ENCODE results near the gene SYMPK.
"Not testable (repeated sequence)": the region's sequence is repeated elsewhere in the genome, so short reads cannot be mapped to it uniquely, and the experiment has no call there.

Gene SYMPK

DNA sequence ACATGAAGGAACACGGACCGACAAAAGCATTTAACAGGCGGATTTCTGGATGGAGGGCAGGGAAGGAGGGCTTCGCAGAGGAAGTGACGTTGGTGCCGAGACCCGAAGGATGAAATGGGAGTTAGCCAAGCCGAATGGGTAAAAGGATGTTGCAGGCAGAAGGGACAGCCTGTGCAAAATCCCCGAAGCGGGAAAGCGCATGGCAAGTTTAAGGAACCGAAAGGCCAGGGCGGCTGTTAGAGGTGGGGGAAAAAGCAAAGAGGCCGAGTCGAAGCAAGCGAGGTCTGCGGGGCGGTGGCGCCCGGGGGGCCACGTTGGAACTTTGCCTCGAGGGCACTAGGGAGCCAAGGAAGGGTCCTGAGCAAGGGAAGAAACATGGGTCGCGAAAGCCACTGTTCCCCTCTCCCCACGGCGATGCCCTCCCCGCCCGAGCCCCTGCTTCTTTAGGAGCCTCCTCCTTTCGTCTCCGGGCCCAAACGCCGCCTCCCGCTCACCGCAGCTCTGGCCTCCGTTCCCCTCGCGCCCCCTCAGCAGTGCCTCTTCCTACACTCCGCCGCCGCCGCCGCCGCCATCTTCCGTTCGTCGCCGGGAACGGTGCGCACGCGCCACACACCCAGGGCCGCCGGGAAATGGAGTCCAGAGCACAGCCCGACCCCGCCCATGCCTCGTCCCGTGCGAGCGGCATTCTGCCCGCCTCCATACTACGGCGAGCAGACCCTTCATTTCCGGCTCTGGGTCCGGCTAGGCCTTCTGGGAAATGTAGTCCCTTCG lies at the start of gene SYMPK:
Gene SYMPK (minus strand): TSS at position 584 of the 771 bp plus-strand sequence. CDS start 8,652 bp downstream, outside the sequence.
- peak; percentile 99 for DNase-seq

DNA sequence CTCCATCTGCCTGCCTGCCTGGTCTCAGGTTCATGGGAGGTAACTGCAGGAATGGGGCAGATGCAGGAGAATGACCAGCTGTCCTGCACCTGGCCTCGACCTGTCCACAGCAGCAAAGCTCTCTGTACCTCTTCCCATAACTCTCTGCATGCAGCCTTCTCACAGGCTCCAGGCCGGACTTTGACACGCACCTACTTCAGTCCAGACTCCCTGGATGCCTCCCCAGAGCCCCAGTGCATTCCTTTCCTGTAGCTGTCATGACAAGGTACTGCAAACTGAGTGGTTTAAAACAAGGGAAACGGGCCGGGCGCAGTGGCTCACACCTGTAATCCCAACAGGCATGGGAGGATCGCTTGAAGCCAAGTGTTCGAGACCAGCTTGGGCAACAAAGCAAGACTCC lies 48.3 kb upstream of the SYMPK start:
- DNase-seq: no peak

DNA sequence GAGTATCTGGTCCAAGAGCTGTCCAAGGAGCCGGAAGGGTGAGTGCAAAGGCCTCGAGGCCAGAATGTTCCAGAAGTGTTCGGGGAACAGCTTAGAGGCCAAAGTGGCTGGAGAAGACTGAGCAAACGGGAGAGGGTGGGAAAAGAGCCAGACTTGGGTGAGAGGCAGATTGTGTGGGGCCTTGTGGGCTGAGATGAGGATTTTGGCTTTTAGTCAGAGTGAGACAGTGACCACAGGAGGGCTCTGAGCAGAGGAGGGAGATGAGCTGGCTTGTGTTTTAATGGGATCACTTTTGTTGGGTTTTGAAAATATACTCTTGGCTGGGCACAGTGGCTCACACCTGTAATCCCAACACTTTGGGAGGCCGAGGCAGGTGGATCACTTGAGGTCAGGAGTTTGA lies 46.0 kb upstream of the SYMPK start:
- no peak for DNase-seq

DNA sequence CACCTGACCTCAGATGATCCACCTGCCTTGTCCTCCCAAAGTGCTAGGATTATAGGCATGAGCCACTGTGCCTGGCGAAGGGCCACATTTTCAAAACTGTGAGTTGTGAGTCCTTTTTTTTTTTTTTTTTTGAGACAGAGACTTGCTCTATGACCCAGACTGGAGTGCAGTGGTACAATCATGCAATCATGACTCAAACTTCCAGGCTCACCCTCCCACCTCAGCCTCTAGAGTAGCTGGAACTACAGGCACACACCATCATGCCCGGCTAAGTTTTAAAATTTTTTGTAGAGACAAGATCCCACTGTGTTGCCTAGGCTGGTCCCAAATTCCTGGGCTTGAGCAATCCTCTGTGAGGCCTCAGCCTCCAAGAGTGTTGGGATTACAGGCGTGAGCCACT lies 43.3 kb upstream of the SYMPK start:
- DNase-seq: no peak

DNA sequence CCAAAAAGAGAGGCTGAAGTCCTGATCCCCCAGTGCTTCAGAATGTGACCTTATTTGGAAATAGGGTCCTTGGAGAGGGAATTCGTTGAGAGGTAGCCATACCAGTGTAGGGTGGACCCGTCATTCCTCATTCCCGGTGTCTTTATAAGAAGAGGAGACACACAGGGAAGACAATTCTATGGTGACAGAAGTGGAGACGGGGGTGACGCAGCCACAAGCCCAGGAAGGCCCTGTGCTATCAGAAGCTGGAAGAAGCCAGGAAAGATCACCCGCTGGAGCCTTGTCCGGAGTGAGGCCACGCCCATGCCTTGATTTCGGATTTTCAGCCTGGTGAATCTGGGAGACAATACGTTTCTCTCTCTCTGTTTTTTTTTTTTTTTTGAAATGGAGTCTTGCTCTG lies 42.1 kb upstream of the SYMPK start:
- no peak for DNase-seq

DNA sequence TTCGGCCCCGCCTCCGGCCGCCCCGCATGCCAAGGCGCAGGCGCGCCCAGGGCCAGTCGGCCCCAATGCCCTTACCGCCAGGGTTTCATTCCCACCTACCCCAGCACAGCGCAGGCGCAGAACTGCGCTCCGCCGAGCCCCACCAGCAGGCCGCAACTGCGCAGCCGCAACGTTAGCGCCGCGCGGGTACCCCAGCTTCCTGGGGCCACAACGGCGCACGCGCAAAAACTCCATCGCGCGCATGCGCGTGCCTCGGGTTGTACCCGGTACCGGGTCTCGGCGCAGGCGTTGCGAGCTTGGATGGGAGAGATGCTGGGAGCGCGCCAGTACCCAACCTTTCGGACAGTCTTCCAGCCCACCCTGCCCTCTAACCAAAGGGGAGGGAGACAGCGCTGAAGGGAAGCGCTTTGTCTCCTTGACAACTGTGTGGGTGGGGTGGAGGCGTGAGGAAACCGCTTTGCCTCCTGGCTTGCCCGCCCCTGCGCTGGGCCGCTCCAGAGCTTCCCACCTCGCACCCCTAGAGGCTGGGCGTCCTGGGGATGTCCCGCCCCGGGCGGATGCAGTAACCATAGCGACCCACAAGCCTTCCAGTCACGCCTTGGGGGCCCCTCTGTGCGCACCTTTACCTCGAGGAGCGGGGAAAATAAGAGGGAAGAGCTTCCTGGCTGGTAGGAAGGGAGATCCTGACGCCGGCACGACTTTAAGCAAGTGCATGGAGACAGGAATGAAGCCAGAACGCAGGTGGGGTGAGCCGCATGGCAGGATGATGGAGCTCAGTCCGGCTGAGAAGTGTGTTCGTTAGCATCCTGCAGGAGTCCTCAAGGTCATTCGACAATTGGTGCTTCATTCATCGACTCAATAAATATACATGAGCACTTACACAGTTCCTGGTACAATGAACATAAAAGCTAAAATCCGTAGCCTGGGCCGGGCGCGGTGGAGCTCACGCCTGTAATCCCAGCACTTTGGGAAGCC lies 40.0 kb upstream of the SYMPK start:
- peak; percentile 99 for DNase-seq

DNA sequence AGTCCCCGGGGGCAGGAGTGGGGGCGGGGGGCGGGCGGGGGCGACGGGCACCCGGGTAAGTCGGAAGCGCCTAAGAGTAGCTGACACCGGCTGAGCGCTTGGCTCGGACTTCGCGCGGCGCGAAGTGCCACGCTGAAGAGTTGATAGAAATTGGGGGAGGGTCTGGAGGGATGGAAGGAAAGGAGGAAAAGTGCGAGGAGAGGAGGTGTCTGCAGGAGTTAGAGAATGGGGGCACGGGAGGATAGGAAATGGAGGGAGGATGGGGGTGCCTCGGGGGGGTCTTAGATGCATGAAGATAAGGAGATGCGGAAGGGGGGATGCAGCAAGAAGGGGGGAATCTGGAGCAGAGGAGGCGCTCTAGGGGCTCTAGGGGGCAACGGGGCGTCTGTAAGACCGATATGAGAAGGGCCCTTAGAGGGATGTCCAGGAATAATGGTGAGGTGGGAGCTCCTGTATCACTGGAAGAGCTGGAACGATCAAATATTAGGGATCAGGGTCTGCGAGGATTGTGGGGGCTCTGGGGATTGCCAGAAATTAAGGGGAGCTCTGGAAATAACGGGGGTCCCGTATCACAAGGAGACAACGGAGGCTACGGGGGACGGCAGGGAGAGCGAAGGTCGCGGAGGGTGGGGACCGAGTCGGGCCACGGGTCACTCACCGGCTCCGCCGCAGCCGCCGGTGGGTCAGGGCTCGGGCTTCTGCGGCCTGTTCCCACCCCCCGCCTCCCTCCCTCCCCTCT lies 39.1 kb upstream of the SYMPK start, which contains the start of gene MYPOP:
Gene MYPOP (minus strand): TSS at position 702 of the 739 bp plus-strand sequence. CDS start 840 bp downstream, outside the sequence.
- no peak for DNase-seq

DNA sequence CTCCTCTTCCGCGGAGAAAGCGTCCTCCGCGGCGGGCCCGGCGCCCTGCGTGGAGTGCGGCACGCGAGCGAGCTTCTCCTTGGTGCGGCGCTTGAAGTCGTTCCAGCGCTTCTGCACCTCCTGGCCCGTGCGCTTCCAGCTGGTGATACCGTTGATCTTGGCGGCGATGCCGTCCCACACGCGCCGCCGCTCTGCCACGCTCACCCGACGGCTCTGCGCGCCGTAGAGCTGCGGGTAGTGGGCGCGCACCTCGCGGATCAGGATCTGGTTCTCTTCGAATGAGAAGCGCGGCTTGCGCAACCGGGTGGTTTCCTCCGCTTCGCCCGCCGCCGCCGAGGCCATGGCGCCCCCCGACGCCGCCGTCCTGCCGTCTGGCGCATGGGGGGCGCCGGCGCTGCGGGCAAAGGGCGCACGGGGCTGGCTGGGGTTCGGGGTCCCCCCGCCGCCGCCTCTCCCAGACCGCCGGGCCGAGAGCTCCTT lies 38.5 kb upstream of the SYMPK start:
- DNase-seq: no peak

DNA sequence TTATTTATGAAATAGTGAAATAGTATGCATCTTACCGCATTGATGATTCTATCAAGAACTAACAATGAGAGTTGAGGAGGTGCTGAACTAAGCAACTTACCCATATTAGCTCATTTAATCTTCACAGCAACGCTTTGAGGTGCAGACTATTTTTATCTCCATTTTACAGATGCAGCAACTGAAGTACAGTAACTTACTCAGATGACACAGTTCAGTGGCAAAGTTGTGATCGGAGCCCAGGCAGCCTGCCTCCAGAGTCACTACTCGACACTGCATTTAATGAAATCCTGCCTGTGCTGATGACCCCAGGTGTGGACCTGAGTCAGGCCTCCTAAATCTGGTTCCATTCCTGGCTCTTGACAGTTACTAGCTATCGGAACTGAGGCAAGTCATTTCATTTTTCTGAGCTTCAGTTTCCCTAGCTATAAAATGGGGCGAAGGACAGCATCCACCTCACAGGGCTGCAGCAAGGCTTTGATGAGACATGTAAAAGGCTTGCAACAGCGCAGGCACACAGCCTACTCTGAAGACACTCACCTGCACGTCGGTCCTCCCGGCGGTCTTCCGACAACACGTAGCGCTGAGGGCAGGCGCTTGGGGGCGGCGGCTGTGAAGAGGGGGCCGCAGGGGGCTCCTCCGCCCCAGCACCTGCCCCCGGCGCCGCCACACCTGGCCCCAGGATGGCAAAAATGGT lies 37.9 kb upstream of the SYMPK start:
- DNase-seq: no peak

DNA sequence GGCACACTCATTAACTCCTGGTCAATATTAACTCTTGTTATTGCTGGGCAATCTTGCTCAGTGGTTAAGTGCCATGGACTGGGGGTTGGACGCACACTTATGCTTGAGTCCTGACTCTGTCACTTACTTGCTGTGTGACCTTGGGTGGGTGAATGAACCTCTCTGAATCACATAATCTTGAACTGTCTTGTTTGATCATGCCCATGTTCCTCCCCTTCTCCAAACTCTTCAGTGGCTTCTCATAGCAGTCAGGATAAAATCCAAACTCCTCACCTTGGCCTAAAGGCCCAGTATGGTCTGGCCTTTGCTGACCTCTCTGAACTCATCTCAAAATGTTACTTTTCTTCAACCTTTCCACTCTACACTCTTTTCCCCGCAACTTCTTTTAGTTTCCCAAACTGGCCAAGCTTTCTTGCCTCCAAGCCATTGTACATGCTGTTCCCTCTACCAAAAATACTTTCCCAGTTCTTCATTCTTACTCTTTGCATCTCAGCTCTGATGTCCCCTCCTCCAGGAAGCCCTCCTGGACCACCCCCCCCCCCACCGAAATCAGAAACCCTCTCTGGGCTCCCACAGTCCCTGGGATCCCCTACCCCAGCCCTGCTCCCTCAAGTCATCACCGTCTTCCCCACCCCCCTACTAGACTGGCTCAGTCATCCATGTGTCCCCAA lies 37.1 kb upstream of the SYMPK start:
- no peak for DNase-seq

DNA sequence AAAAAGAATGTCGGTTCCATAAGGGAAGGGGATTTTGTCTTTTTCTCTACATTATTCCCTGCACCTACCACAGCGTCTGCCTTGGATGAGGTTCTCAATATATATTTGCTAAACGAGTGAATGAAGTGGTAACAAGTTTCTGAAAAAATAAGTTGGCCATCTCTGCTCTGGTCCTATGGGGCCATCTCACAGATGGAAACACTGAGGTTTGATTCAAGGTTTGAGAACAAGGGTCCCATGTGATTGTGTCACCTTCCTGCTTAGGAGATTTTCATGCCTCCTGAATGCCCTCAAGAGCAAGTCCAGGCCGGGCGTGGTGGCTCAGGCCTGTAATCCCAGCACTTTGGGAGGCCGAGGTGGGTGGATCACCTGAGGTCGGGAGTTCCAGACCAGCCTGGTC lies 36.3 kb upstream of the SYMPK start:
- DNase-seq: no peak

DNA sequence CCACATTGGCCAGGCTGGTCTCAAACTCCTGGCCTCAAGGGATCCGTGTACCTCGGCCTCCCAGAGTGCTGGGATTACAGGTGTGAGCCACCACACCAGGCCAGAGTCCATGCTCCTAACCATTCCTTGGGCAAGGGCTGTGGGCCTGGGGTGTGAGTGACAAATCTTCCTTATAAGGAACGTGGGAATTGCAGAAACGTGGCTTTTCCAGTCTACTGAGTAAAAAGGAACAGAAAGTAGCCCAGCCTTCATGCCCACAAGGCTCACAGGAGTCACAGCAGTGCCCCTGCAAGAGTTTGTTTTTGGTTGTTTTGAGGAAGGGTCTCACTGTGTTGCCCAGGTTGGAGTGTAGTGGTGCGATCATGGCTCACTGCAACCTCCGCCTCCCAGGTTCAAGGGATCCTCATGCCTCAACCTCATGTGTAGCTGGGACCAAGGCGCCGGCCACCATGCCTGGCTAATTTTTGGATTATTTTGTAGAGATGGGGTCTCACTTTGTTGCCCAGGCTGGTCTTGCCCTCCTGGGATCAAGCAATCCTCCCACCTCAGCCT lies 34.4 kb upstream of the SYMPK start:
- no peak for DNase-seq

DNA sequence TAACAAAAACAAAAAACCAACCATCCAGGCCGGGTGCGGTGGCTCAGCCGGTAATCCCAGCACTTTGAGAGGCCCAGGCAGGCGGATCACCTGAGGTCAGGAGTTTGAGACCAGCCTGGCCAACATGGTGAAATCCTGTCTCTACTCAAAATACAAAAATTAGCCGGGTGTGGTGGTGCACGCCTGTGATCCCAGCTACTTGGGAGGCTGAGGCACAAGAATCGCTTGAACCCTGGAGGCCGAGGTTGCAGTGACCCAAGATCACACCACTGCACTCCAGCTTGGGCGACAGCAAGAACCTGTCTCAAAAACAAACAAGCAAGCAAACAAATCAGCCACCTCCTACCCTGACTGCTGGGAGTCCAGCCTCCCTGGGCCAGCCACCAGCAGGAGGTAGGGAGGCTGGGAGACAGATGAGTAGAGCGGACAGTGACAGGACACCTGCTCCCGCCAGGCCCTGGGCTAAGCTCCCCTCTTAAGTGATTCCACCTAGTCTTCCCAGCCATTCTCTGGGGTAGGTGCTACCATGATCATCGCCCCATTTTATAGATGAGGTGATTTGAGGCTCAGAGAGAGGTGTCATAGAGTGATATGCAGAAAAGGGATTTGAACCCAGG lies 33.1 kb upstream of the SYMPK start:
- not testable (repeated sequence) for DNase-seq

DNA sequence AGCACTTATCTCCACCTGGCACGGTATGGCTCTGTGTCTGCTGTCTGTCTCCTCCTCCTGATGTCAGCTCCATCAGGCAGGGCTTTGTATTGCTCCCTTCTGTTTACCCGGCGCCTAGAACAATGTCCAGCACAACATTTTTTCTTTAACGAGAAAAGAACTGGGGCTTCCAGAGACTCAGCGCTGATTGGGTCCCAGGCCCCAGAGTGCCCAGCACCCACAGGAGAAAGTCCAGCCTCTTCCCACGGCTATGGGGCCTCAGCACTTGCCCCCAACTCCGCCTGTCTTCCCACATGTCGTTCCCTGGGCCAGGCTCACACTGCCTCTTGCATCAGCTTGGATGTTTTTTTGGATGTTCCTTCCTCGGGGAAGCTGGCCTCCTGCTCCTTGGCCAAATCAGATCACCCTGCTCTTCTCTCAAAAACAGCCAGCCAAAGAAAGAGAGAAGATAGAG lies 32.6 kb upstream of the SYMPK start:
- DNase-seq: no peak

DNA sequence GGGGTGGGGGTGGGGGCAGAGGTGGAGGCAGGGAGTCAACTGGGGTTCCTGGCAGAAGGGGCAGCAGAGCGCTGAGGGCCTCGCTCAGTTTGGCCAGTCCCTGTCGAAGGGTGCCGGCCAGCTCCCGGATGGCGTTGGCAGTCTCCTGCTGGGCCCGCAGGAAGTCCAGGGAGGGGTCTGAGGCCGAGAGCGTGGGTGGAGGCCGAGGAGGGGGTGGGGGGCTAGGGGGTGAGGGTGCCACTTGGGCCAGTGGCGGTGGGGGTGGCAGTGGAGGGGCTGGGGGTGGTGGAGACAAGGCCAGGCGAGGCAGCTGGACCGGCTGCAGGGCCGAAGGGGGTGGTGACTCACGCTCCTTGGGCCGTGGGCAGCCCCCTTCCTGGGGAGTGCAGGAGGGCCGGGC lies 27.9 kb upstream of the SYMPK start:
- no peak for DNase-seq

DNA sequence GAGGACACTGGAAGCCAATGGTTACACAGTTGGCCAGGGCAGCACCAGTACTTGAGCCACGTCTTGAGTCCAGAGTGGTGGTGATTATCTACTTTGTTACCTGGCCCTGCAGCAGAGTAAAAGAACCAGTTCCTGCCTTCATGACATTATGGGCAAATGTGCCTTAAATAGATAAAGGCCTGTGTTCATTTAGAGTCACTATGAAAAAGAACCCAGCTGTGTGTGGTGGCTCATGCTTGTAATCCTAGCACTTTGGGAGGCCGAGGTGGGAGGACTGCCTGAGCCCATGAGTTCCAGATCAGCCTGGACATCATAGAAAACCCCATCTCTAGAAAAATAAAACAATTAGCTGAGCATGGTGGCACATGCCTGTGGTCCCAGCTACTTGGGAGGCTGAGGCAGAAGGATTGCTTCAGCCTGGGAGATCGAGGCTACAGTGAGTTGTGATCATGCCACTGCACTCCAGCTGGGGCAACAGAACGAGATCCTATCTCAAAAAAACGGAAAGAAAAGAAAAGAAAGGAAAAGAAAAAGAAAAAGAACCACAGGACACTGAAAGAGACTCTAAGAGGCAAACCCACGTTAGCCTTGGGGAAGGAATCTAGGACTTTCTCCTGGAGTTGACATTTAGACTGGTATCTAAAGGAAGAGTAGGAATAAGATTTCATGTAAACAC lies 26.4 kb upstream of the SYMPK start:
- DNase-seq: no peak

DNA sequence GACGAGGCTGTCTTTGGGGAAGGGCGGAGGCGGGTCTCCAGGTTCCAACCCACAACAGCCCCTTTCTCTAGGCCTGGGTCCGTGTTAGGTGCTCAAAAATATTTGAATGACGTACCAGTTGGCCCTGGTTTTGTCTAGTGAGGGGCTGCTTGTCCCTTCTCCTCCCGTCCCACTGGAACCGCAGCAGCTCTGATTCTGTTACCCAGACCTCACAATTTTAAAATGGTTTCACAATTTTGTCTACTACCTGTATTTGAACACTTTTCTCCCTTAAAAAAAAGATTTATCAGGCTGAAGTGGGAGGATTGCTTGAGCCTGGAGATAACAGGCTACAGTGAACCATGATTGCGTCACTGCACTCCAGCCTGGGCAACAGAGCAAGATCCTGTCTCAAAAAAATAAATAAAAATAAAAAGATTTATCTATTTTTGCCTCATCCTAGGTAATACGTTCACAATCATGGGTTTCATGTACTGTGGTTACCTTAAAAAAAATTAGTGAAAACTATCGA lies 24.3 kb upstream of the SYMPK start:
- DNase-seq: no peak

DNA sequence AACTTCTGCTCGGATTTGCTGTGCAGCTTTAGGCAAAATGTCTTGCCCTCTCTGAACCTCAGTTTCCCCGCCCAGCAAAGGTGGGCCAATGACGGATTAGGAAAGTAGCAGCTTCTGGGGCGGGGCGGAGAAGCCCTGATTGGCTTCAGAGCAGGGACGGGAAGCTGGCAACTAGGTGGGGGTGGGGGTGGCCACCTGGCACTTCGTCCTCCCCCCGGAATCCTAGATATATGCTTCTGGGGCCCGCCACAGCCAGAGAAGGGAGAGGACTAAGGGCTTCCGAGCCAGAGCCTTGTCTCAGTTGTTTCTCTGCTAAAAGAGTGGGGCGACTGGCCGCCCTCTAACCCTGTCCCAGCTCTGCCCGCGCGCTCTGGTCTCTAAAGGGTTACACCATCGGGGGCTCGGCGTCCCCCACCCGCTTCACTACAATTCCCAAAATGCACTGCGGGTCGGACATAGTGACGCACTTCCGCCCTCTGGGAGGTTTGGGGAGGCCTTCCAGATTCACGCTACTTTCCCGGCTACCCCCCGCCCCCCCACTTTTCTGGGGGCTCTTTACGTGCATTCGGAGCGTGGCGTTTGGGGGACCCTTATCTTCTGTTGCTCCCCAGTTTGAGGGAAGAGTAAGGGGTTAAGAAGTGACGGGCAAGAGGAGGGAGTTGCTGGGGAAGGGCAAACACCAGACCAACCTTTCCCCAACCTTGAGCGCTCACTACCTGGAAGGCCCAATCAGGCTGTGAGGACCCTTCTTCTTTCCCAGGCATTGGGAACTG lies 23.7 kb upstream of the SYMPK start:
- peak; percentile 88 for DNase-seq
